ENCODE measurements around the gene ZNF148. TPM values are rescaled to one million over a fixed set of nuclear protein-coding genes. Genes with fewer than 3 reads are reported as not detected.

The ZNF148 gene
- total RNA-seq, 4 donors from 2014 or later: 17.0 to 34.9 (median 20.0) TPM

- no peaks in the 10 kb centered on the region for H3K9me3 ChIP-seq
- H3K4me1 ChIP-seq: no peaks in the 10 kb centered on the region
- H3K27ac ChIP-seq: no peak overlapping the region
- H3K36me3 ChIP-seq: no peaks in the 10 kb centered on the region
- in situ Hi-C loops (cut with MboI; ENCODE audit: low sequenced_read_pairs in 4 of 4): no loop called here
- no peaks in the 10 kb centered on the region for H3K27me3 ChIP-seq
- intact Hi-C loops (cut with DNase I; ENCODE audit: low total_unique reads): no loop called here
- no peak for DNase-seq
- no peak for TF ChIP-seq POLR2A (IDR thresholded peaks at IDR 0.05)
- TF ChIP-seq CTCF (IDR thresholded peaks at IDR 0.05 in 4 of 5, conservative IDR thresholded peaks at IDR 0.05 in 1 of 5): no peak
- no peak for ATAC-seq
- H3K4me3 ChIP-seq: no peak overlapping the region
Observed at GRCh38 chr3:125246237-125246636, 128.9 kb downstream of the ZNF148 start.

- intact Hi-C loops (cut with DNase I; ENCODE audit: low total_unique reads): no loop called here
- H3K27ac ChIP-seq: no peak overlapping the region
- ATAC-seq (no peak), DNase-seq (no peak)
- TF ChIP-seq POLR2A (IDR thresholded peaks at IDR 0.05): no peak
- no peak for TF ChIP-seq CTCF (IDR thresholded peaks at IDR 0.05 in 4 of 5, conservative IDR thresholded peaks at IDR 0.05 in 1 of 5)
- H3K27me3 ChIP-seq: no peaks in the 10 kb centered on the region
- in situ Hi-C loops (cut with MboI; ENCODE audit: low sequenced_read_pairs in 4 of 4): no loop called here
- no peaks in the 10 kb centered on the region for H3K36me3 ChIP-seq
- H3K9me3 ChIP-seq: no peaks in the 10 kb centered on the region
- no peaks in the 10 kb centered on the region for H3K4me1 ChIP-seq
- no peak overlapping the region for H3K4me3 ChIP-seq
Observed at GRCh38 chr3:125245521-125245920, 129.6 kb downstream of the ZNF148 start.

GRCh38 chr3:125240496-125240895 lies 134.6 kb downstream of the ZNF148 start:
- Histone ChIP-seq H3K27me3 (no peaks in the 10 kb centered on the region), H3K4me3 (no peak overlapping the region), H3K27ac (no peak overlapping the region), H3K9me3 (no peaks in the 10 kb centered on the region), H3K36me3 (no peaks in the 10 kb centered on the region), H3K4me1 (no peaks in the 10 kb centered on the region)
- ATAC-seq (no peak), DNase-seq (no peak)
- TF ChIP-seq CTCF (IDR thresholded peaks at IDR 0.05 in 4 of 5, conservative IDR thresholded peaks at IDR 0.05 in 1 of 5): no peak
- no peak for TF ChIP-seq POLR2A (IDR thresholded peaks at IDR 0.05)
- intact Hi-C loops (cut with DNase I; ENCODE audit: low total_unique reads) (no loop called here), in situ Hi-C loops (cut with MboI; ENCODE audit: low sequenced_read_pairs in 4 of 4) (no loop called here)

- no peaks in the 10 kb centered on the region for H3K36me3 ChIP-seq
- H3K4me1 ChIP-seq: no peaks in the 10 kb centered on the region
- TF ChIP-seq POLR2A (IDR thresholded peaks at IDR 0.05) (no peak), CTCF (IDR thresholded peaks at IDR 0.05 in 4 of 5, conservative IDR thresholded peaks at IDR 0.05 in 1 of 5) (no peak)
- intact Hi-C loops (cut with DNase I; ENCODE audit: low total_unique reads) (no loop called here), in situ Hi-C loops (cut with MboI; ENCODE audit: low sequenced_read_pairs in 4 of 4) (no loop called here)
- no peak for ATAC-seq
- H3K4me3 ChIP-seq: no peak overlapping the region
- no peaks in the 10 kb centered on the region for H3K27me3 ChIP-seq
- DNase-seq: no peak
- no peaks in the 10 kb centered on the region for H3K9me3 ChIP-seq
- no peak overlapping the region for H3K27ac ChIP-seq
Observed at GRCh38 chr3:125239266-125239665, 135.9 kb downstream of the ZNF148 start.

GRCh38 chr3:125238759-125239158 lies 136.4 kb downstream of the ZNF148 start:
- in situ Hi-C loops (cut with MboI; ENCODE audit: low sequenced_read_pairs in 4 of 4): no loop called here
- ATAC-seq (no peak), DNase-seq (no peak)
- H3K27me3 ChIP-seq: no peaks in the 10 kb centered on the region
- no peak overlapping the region for H3K4me3 ChIP-seq
- H3K36me3 ChIP-seq: no peaks in the 10 kb centered on the region
- H3K27ac ChIP-seq: no peak overlapping the region
- H3K4me1 ChIP-seq: no peaks in the 10 kb centered on the region
- TF ChIP-seq CTCF (IDR thresholded peaks at IDR 0.05 in 4 of 5, conservative IDR thresholded peaks at IDR 0.05 in 1 of 5): no peak
- TF ChIP-seq POLR2A (IDR thresholded peaks at IDR 0.05): no peak
- H3K9me3 ChIP-seq: no peaks in the 10 kb centered on the region
- intact Hi-C loops (cut with DNase I; ENCODE audit: low total_unique reads): no loop called here
